T-cell (primary cell): ENCODE measurements around the gene CNP. TPM values are rescaled to one million over a fixed set of nuclear protein-coding genes. Genes with fewer than 3 reads are reported as not detected.
"Not testable (repeated sequence)": the region's sequence is repeated elsewhere in the genome, so short reads cannot be mapped to it uniquely, and the experiment has no call there.

Experiments
- ATAC-seq, 4 experiments: fragments of 200-7000 bp in 3 of 4; fragments of 150-1000 bp in 1 of 4; cut with Tn5 transposase; replicated peaks in 1 of 4; 1 replicate in 3 of 4; 2 replicates in 1 of 4; pipeline ENCODE4 v1.10.0; 2021; ENCODE audit warnings: moderate library complexity in 3 of 4, mild to moderate bottlenecking in 2 of 4, moderate number of reproducible peaks in 1 of 4
- CTCF ChIA-PET, 2 donors: fragments of 300-600 bp; sonication (Branson Sonifier 250); formaldehyde crosslinking; loops; one replicate each; lab custom pipeline; 2022; ENCODE audit warnings: antibody characterized with exemption in 2 of 2; lab: Charles Lee
- POLR2A ChIA-PET, 2 donors: fragments of 300-600 bp; sonication (Branson Sonifier 250); formaldehyde crosslinking; loops; one replicate each; lab custom pipeline; 2022; ENCODE audit warnings: antibody characterized with exemption in 2 of 2; lab: Charles Lee
- DNase-seq, 35 experiments: peaks; one replicate each; pipeline versions ENCODE4 v3.0.0 to v3.0.0-alpha.2; 2013 to 2023
- H3K27ac ChIP-seq: one replicate; pipeline ENCODE4 v1.5.1; 2013; ENCODE audit warnings: low read length
- H3K27me3 ChIP-seq, 2 experiments: replicated peaks in 1 of 2; 1 replicate in 1 of 2; 2 replicates in 1 of 2; pipeline versions ENCODE4 v1.6.1 to v1.7.0; 2013; ENCODE audit warnings: low read length in 1 of 2, mixed read lengths in 1 of 2; ENCODE audit not compliant: control insufficient read depth in 2 of 2, insufficient read depth in 2 of 2; ENCODE audit errors: extremely low read depth in 1 of 2
- H3K36me3 ChIP-seq, 2 donors: 1 replicate in 1 of 2; 2 replicates in 1 of 2; pipeline versions ENCODE4 v1.6.1 to v1.7.0; 2013; ENCODE audit warnings: low read length in 1 of 2; ENCODE audit not compliant: control insufficient read depth in 2 of 2, insufficient read depth in 1 of 2; ENCODE audit errors: extremely low read depth in 1 of 2
- H3K4me1 ChIP-seq, 2 experiments: 1 replicate in 1 of 2; 2 replicates in 1 of 2; pipeline versions ENCODE4 v1.6.1 to v1.7.0; 2013; ENCODE audit warnings: low read length in 2 of 2, mixed read lengths in 1 of 2; ENCODE audit not compliant: insufficient read depth in 2 of 2, control insufficient read depth in 1 of 2; ENCODE audit errors: extremely low read depth in 1 of 2
- H3K4me3 ChIP-seq, 2 donors: 1 replicate in 1 of 2; 2 replicates in 1 of 2; pipeline versions ENCODE4 v1.5.1 to v1.7.0; 2013; ENCODE audit warnings: mild to moderate bottlenecking in 2 of 2, low read length in 1 of 2, moderate library complexity in 1 of 2; ENCODE audit not compliant: control insufficient read depth in 1 of 2; ENCODE audit errors: extremely low read depth in 1 of 2
- H3K9me3 ChIP-seq: 2 replicates; pipeline ENCODE4 v1.7.0; 2013
- H3K27ac Mint-ChIP-seq, 2 donors: one replicate each; pipeline ENCODE4 v1.8.0; 2020 to 2021; ENCODE audit warnings: mild to moderate bottlenecking in 2 of 2, mixed read lengths in 2 of 2
- H3K27me3 Mint-ChIP-seq, 2 donors: one replicate each; pipeline ENCODE4 v1.8.0; 2021 to 2022; ENCODE audit warnings: mixed read lengths in 2 of 2
- H3K36me3 Mint-ChIP-seq: one replicate; pipeline ENCODE4 v1.8.0; 2021; ENCODE audit warnings: mixed read lengths
- H3K4me1 Mint-ChIP-seq, 3 donors: one replicate each; pipeline ENCODE4 v1.8.0; 2020 to 2022; ENCODE audit warnings: mixed read lengths in 3 of 3, mild to moderate bottlenecking in 1 of 3
- H3K4me3 Mint-ChIP-seq, 3 donors: one replicate each; pipeline ENCODE4 v1.8.0; 2020 to 2022; ENCODE audit warnings: mild to moderate bottlenecking in 3 of 3, mixed read lengths in 3 of 3, moderate library complexity in 3 of 3
- H3K9me3 Mint-ChIP-seq, 3 donors: one replicate each; pipeline ENCODE4 v1.8.0; 2020 to 2022; ENCODE audit warnings: mixed read lengths in 3 of 3
- WGBS: methylation state at CpG from one replicate; pipeline ENCODE4 v1.1.5; 2013; ENCODE audit warnings: missing lambda C conversion rate; ENCODE audit not compliant: insufficient coverage; 5-methylcytosine and 5-hydroxymethylcytosine counted together
- total RNA-seq, 35 experiments: library from RNA in 6 of 35; stranded (reverse) in 6 of 35; fragments of 120-200 nt in 1 of 35; gene quantifications; one replicate each; pipeline versions ENCODE4 v1.2.1 to v1.2.4 and lab custom pipeline; 2013 to 2026

The CNP gene
- total RNA-seq, 5 donors from 2014 or later (not counting 1 experiment from before 2014, with no cell fraction given), result 24.4 to 36.2 (median 34.3) TPM

- CTCF ChIA-PET, result interaction anchor here in 1 of 2 donors (1.5 kb wide), 1 partner anchor 19 kb away, joined by 3 read pairs; the partner anchor contains the start of gene NKIRAS2
Measured at GRCh38 chr17:42001729-42002128, 35.1 kb downstream of the CNP start.

GRCh38 chr17:42002175-42002791, 35.7 kb downstream of the CNP start:
- Histone ChIP-seq H3K27ac (no peak overlapping the region), H3K36me3 (peaks cover 9 to 54% of the 10 kb centered on the region in 2 donors), H3K4me1 (no peaks in the 10 kb centered on the region), H3K9me3 (no peaks in the 10 kb centered on the region), H3K4me3 (no peak overlapping the region), H3K27me3 (no peaks in the 10 kb centered on the region)
- ATAC-seq (no peak), DNase-seq (no peak)
- H3K27me3 Mint-ChIP-seq, result no peaks in the 10 kb centered on the region
- no peaks in the 10 kb centered on the region for H3K9me3 Mint-ChIP-seq
- H3K36me3 Mint-ChIP-seq, result peaks cover 28% of the 10 kb centered on the region
- POLR2A ChIA-PET, result no interaction called here
- peaks cover 28 to 33% (median 30%) of the 10 kb centered on the region in 3 donors for H3K4me1 Mint-ChIP-seq
- CTCF ChIA-PET, result interaction anchor here in 1 of 2 donors (1.5 kb wide), 1 partner anchor 18 kb away, joined by 3 read pairs; the partner anchor contains the start of gene NKIRAS2
- no peak overlapping the region for H3K4me3 Mint-ChIP-seq
- no peak overlapping the region for H3K27ac Mint-ChIP-seq
- no CpG with 5 or more reads among the region's 7 CpGs for WGBS

More at GRCh38 chr17:42001729-42002128, 35.1 kb downstream of the CNP start:
- Mint-ChIP-seq H3K36me3 (peaks cover 29% of the 10 kb centered on the region), H3K27ac (no peak overlapping the region), H3K4me1 (peaks cover 24 to 30% (median 27%) of the 10 kb centered on the region in 3 donors), H3K9me3 (no peaks in the 10 kb centered on the region), H3K27me3 (no peaks in the 10 kb centered on the region), H3K4me3 (no peak overlapping the region)
- H3K4me3 ChIP-seq, result no peak overlapping the region
- WGBS, result no CpG with 5 or more reads among the region's 2 CpGs
- H3K27ac ChIP-seq, result no peak overlapping the region
- no peaks in the 10 kb centered on the region for H3K27me3 ChIP-seq
- POLR2A ChIA-PET, result no interaction called here
- H3K4me1 ChIP-seq, result no peaks in the 10 kb centered on the region
- DNase-seq (no peak), ATAC-seq (no peak)
- H3K36me3 ChIP-seq, result peaks cover 13 to 59% of the 10 kb centered on the region in 2 donors
- H3K9me3 ChIP-seq, result no peaks in the 10 kb centered on the region

DNA sequence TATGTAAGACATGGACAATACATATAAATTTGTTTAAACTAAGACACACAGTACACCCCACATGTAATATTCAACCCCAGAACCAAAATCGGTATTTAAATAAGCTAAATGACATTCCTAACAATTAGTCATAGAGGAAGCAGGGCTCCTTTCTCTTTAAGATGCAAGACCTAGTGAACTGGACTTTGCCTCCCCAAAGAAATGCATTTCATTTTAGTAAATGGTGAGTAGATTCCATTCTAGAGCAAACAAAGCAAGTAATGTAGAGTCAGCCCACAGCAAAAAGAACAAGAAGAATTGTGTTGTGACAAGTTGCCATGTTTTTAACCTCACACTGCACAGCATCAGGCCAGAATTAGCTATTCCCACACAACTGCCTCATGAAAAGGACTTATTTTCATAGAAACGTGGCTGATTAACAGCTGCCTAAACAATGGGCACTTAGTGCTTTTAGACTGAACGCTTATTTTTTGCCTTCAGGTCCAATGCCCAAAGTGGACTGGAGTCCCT, 36.3 kb downstream of the CNP start:
- CTCF ChIA-PET, result interaction anchor here in 1 of 2 donors (0.6 to 1.5 kb wide), 2 partner anchors 17 to 28 kb away, joined by 3 read pairs; partner anchors contain the start of gene NKIRAS2
- no peak overlapping the region for H3K4me3 Mint-ChIP-seq
- no peaks in the 10 kb centered on the region for H3K27me3 Mint-ChIP-seq
- DNase-seq (no peak), ATAC-seq (no peak)
- no peak overlapping the region for H3K27ac Mint-ChIP-seq
- Histone ChIP-seq H3K27ac (no peak overlapping the region), H3K4me1 (no peaks in the 10 kb centered on the region), H3K27me3 (no peaks in the 10 kb centered on the region), H3K9me3 (no peaks in the 10 kb centered on the region), H3K36me3 (peaks cover 9 to 48% of the 10 kb centered on the region in 2 donors), H3K4me3 (no peak overlapping the region)
- WGBS, result 96% methylated on average over 2 of the region's 3 CpGs
- peaks cover 29 to 35% (median 31%) of the 10 kb centered on the region in 3 donors for H3K4me1 Mint-ChIP-seq
- POLR2A ChIA-PET, result interaction anchor here in 1 of 2 donors (0.7 kb wide), 1 partner anchor 119 kb away, joined by 3 read pairs; no protein-coding TSS in a partner anchor
- H3K9me3 Mint-ChIP-seq, result no peaks in the 10 kb centered on the region
- peaks cover 28% of the 10 kb centered on the region for H3K36me3 Mint-ChIP-seq

DNA sequence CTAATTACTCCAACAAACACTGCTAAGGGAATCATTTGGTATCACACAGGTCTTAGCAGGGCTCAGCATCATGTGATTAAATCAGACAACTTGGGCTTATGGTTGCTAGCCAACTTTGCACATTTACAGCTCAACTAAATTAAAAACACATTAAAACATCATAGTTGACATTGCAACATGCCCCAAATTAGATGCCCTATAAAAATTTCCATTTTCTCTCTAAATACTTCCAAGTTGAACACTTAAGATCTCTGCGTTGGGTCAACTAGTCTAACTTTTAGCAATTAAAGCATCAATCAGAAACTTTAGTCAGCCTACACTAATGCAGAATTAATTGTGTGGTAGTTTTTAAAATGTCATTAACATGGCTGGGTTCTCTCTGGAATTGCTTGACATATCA, 38.6 kb downstream of the CNP start:
- Mint-ChIP-seq H3K27ac (no peak overlapping the region), H3K36me3 (peaks cover 31% of the 10 kb centered on the region), H3K4me1 (peaks cover 43 to 49% (median 43%) of the 10 kb centered on the region in 3 donors), H3K27me3 (no peaks in the 10 kb centered on the region), H3K9me3 (no peaks in the 10 kb centered on the region), H3K4me3 (no peak overlapping the region)
- Histone ChIP-seq H3K36me3 (peaks cover 4 to 34% of the 10 kb centered on the region in 2 donors), H3K4me3 (no peak overlapping the region), H3K27ac (no peak overlapping the region), H3K27me3 (no peaks in the 10 kb centered on the region), H3K9me3 (no peaks in the 10 kb centered on the region), H3K4me1 (peaks cover 0 to 3% of the 10 kb centered on the region in 2 experiments)
- no peak for ATAC-seq
- CTCF ChIA-PET, result interaction anchor here in 1 of 2 donors (1.0 kb wide), 1 partner anchor 112 kb away, joined by 3 read pairs; no protein-coding TSS in a partner anchor
- no CpG with 5 or more reads among the region's 1 CpG for WGBS
- POLR2A ChIA-PET, result interaction anchor here in 1 of 2 donors (0.8 kb wide), 1 partner anchor 11 kb away, joined by 3 read pairs; no protein-coding TSS in a partner anchor
- no peak for DNase-seq

- H3K27me3 Mint-ChIP-seq, result no peaks in the 10 kb centered on the region
- Histone ChIP-seq H3K27ac (no peak overlapping the region), H3K4me3 (no peak overlapping the region), H3K27me3 (no peaks in the 10 kb centered on the region), H3K36me3 (peaks cover 0 to 10% of the 10 kb centered on the region in 2 donors), H3K9me3 (no peaks in the 10 kb centered on the region), H3K4me1 (peaks cover 7 to 25% of the 10 kb centered on the region in 2 experiments)
- H3K4me3 Mint-ChIP-seq, result no peak overlapping the region
- H3K36me3 Mint-ChIP-seq, result peaks cover 10% of the 10 kb centered on the region
- ATAC-seq (no peak), DNase-seq (no peak)
- no peak overlapping the region for H3K27ac Mint-ChIP-seq
- POLR2A ChIA-PET, result interaction anchor here in 1 of 2 donors (0.6 kb wide), 1 partner anchor 217 kb away, joined by 3 read pairs; no protein-coding TSS in a partner anchor
- WGBS, result 100% methylated on average over 1 of the region's 4 CpGs
- CTCF ChIA-PET, result no interaction called here
- no peaks in the 10 kb centered on the region for H3K9me3 Mint-ChIP-seq
- H3K4me1 Mint-ChIP-seq, result peaks cover 63 to 69% (median 65%) of the 10 kb centered on the region in 3 donors
Measured at GRCh38 chr17:42009170-42009569, 42.6 kb downstream of the CNP start.

DNA sequence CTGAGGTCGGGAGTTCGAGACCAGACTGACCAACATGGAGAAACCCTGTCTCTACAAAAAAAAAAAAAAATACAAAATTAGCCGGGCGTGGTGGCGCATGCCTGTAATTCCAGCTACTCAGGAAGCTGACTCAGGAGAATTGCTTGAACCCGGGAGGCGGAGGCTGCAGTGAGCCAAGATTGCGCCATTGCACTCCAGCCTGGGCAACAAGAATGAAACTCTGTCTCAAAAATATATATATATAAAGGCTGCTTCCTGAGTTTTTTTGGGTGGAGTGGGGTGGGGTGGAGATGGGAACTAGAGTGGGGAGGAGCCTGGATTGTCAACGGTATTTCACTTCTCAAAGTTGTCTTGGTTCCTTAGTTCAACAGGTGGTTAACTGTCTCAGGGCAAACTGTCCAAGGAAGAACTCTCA, 43.7 kb downstream of the CNP start:
- Mint-ChIP-seq H3K4me1 (peaks cover 58 to 68% (median 64%) of the 10 kb centered on the region in 3 donors), H3K36me3 (peaks cover 10% of the 10 kb centered on the region)
- H3K9me3 Mint-ChIP-seq, H3K27ac ChIP-seq, H3K27ac Mint-ChIP-seq, CTCF ChIA-PET, H3K9me3 ChIP-seq, H3K27me3 ChIP-seq, H3K36me3 ChIP-seq, H3K27me3 Mint-ChIP-seq, ATAC-seq, H3K4me3 Mint-ChIP-seq, DNase-seq, H3K4me3 ChIP-seq: not testable (repeated sequence)
- POLR2A ChIA-PET, result interaction anchor here in 1 of 2 donors (0.7 kb wide), 1 partner anchor 80 kb away, joined by 3 read pairs; the partner anchor contains the start of gene ODAD4
- H3K4me1 ChIP-seq, result peaks cover 7 to 36% of the 10 kb centered on the region in 2 experiments
- WGBS, result no CpG with 5 or more reads among the region's 9 CpGs
